H1 (cell line): ENCODE results near the gene SMS. TPM values are rescaled to one million over a fixed set of nuclear protein-coding genes. Genes with fewer than 3 reads are reported as not detected.

Source experiments
- ASH2L ChIP-seq: fragments of 200-600, 300-600 bp; sonication (generic); IDR thresholded peaks from one replicate; pipeline ENCODE4 v1.7.1; 2017; ENCODE audit warnings: low read length
- CHD1 ChIP-seq: IDR thresholded peaks from 2 replicates; pipeline ENCODE4 v1.6.1; 2012; ENCODE audit warnings: low read depth, low read length, improper control_type of control experiment
- CHD2 ChIP-seq: IDR thresholded peaks from 2 replicates; pipeline ENCODE4 v1.6.1; 2012; ENCODE audit warnings: low read length, improper control_type of control experiment
- CTBP2 ChIP-seq: IDR thresholded peaks from 2 replicates; pipeline ENCODE4 v1.7.0; 2011; ENCODE audit warnings: borderline replicate concordance, mild to moderate bottlenecking, moderate library complexity, mixed read lengths, low read length; ENCODE audit not compliant: insufficient read depth, insufficient read length
- GTF2F1 ChIP-seq: IDR thresholded peaks from 2 replicates; pipeline ENCODE4 v1.6.1; 2012; ENCODE audit warnings: low read depth, low read length, improper control_type of control experiment, borderline replicate concordance
- SUZ12 ChIP-seq: fragments of 200-600 bp; sonication (generic); IDR thresholded peaks from 2 replicates; pipeline ENCODE4 v1.6.1; 2012; ENCODE audit warnings: mild to moderate bottlenecking, inconsistent platforms, low read length, moderate library complexity, mixed read lengths
- TCF12 ChIP-seq: IDR thresholded peaks from 2 replicates; pipeline ENCODE4 v1.6.1; 2011; ENCODE audit warnings: low read depth, mild to moderate bottlenecking, low read length
- polyA plus RNA-seq, 7 experiments: library from polyadenylated mRNA; depleted of rRNA in 3 of 7; stranded (reverse) in 5 of 7; unstranded in 2 of 7; fragments of >200 nt in 5 of 7; fragments of 200-250 nt in 2 of 7; gene quantifications; 1 replicate in 5 of 7; 2 replicates in 1 of 7; 4 replicates in 1 of 7; pipeline versions ENCODE4 v1.2.1 to v1.2.3, GENCODE V29; 2011 to 2013; ENCODE audit warnings: missing spikeins in 2 of 7, mixed read lengths in 2 of 7
- total RNA-seq: library from RNA; stranded (reverse); fragmentation: NEBNext Ultra II Directional; extraction: Animal tissue kit (Norgen Biotek cat#: 25700); gene quantifications from 2 replicates; pipeline ENCODE4 v1.2.1, GENCODE V29; 2021
- TF ChIP-seq, protein P1 (sequence below): fragments of 300-600 bp; sonication (generic); IDR thresholded peaks from 2 replicates; pipeline ENCODE4 v1.7.1; 2012; ENCODE audit warnings: low read length, moderate library complexity, mild to moderate bottlenecking, inconsistent platforms; ENCODE audit not compliant: insufficient replicate concordance
- TF ChIP-seq, protein P2 (sequence below): IDR thresholded peaks from 2 replicates; pipeline ENCODE4 v1.6.1; 2012; ENCODE audit warnings: low read length, inconsistent platforms

SMS gene
- total and polyA plus RNA-seq, 2 of the 8 experiments (the other 6 are each of a cell fraction or from before 2014, with no cell fraction given): 66.3 to 256 TPM

DNA sequence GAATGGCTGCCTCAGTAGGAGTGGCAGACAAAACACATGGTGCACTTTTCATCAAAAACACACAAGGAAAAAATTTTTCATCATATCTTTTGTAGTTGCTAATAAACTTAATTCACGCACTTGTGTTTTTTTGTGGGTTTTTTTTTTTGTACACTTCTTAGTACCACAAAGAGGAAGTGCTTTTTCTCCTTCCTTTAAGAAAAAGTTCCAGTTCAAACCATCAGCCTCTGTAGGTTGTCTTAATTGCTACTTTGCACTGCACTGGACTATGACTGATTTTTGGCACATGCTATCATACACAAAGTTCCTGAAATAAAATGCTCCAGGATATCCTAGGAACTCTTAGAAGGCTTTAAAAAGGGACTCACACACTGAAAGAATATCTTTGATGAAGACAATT lies 91.6 kb downstream of the SMS start, which contains the start of gene PHEX (continued):
- TF ChIP-seq, protein P1, sequence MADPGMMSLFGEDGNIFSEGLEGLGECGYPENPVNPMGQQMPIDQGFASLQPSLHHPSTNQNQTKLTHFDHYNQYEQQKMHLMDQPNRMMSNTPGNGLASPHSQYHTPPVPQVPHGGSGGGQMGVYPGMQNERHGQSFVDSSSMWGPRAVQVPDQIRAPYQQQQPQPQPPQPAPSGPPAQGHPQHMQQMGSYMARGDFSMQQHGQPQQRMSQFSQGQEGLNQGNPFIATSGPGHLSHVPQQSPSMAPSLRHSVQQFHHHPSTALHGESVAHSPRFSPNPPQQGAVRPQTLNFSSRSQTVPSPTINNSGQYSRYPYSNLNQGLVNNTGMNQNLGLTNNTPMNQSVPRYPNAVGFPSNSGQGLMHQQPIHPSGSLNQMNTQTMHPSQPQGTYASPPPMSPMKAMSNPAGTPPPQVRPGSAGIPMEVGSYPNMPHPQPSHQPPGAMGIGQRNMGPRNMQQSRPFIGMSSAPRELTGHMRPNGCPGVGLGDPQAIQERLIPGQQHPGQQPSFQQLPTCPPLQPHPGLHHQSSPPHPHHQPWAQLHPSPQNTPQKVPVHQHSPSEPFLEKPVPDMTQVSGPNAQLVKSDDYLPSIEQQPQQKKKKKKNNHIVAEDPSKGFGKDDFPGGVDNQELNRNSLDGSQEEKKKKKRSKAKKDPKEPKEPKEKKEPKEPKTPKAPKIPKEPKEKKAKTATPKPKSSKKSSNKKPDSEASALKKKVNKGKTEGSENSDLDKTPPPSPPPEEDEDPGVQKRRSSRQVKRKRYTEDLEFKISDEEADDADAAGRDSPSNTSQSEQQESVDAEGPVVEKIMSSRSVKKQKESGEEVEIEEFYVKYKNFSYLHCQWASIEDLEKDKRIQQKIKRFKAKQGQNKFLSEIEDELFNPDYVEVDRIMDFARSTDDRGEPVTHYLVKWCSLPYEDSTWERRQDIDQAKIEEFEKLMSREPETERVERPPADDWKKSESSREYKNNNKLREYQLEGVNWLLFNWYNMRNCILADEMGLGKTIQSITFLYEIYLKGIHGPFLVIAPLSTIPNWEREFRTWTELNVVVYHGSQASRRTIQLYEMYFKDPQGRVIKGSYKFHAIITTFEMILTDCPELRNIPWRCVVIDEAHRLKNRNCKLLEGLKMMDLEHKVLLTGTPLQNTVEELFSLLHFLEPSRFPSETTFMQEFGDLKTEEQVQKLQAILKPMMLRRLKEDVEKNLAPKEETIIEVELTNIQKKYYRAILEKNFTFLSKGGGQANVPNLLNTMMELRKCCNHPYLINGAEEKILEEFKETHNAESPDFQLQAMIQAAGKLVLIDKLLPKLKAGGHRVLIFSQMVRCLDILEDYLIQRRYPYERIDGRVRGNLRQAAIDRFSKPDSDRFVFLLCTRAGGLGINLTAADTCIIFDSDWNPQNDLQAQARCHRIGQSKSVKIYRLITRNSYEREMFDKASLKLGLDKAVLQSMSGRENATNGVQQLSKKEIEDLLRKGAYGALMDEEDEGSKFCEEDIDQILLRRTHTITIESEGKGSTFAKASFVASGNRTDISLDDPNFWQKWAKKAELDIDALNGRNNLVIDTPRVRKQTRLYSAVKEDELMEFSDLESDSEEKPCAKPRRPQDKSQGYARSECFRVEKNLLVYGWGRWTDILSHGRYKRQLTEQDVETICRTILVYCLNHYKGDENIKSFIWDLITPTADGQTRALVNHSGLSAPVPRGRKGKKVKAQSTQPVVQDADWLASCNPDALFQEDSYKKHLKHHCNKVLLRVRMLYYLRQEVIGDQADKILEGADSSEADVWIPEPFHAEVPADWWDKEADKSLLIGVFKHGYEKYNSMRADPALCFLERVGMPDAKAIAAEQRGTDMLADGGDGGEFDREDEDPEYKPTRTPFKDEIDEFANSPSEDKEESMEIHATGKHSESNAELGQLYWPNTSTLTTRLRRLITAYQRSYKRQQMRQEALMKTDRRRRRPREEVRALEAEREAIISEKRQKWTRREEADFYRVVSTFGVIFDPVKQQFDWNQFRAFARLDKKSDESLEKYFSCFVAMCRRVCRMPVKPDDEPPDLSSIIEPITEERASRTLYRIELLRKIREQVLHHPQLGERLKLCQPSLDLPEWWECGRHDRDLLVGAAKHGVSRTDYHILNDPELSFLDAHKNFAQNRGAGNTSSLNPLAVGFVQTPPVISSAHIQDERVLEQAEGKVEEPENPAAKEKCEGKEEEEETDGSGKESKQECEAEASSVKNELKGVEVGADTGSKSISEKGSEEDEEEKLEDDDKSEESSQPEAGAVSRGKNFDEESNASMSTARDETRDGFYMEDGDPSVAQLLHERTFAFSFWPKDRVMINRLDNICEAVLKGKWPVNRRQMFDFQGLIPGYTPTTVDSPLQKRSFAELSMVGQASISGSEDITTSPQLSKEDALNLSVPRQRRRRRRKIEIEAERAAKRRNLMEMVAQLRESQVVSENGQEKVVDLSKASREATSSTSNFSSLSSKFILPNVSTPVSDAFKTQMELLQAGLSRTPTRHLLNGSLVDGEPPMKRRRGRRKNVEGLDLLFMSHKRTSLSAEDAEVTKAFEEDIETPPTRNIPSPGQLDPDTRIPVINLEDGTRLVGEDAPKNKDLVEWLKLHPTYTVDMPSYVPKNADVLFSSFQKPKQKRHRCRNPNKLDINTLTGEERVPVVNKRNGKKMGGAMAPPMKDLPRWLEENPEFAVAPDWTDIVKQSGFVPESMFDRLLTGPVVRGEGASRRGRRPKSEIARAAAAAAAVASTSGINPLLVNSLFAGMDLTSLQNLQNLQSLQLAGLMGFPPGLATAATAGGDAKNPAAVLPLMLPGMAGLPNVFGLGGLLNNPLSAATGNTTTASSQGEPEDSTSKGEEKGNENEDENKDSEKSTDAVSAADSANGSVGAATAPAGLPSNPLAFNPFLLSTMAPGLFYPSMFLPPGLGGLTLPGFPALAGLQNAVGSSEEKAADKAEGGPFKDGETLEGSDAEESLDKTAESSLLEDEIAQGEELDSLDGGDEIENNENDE: no peak
- TF ChIP-seq TCF12 (no peak), ASH2L (no peak), CHD2 (no peak), SUZ12 (no peak), CHD1 (no peak), GTF2F1 (no peak), CTBP2 (no peak)
- TF ChIP-seq, protein P2, sequence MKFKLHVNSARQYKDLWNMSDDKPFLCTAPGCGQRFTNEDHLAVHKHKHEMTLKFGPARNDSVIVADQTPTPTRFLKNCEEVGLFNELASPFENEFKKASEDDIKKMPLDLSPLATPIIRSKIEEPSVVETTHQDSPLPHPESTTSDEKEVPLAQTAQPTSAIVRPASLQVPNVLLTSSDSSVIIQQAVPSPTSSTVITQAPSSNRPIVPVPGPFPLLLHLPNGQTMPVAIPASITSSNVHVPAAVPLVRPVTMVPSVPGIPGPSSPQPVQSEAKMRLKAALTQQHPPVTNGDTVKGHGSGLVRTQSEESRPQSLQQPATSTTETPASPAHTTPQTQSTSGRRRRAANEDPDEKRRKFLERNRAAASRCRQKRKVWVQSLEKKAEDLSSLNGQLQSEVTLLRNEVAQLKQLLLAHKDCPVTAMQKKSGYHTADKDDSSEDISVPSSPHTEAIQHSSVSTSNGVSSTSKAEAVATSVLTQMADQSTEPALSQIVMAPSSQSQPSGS: no peak
